IMR-90 (cell line): ENCODE results near the gene BCAR1.

Source experiments
- BHLHE40 ChIP-seq: fragments of 150-350 bp; IDR thresholded peaks from 2 replicates; pipeline ENCODE4 v1.6.1; 2016; ENCODE audit warnings: mild to moderate bottlenecking, low read depth, low read length
- CTCF ChIP-seq: conservative IDR thresholded peaks from 2 replicates; pipeline ENCODE4 v1.5.1; 2012; ENCODE audit warnings: mild to moderate bottlenecking, low read depth, low read length, improper control_type of control experiment
- ELK1 ChIP-seq: fragments of 150-350 bp; IDR thresholded peaks from 2 replicates; pipeline ENCODE4 v1.6.1; 2016; ENCODE audit warnings: low read depth, mild to moderate bottlenecking, low read length, moderate library complexity, borderline replicate concordance
- POLR2A ChIP-seq: IDR thresholded peaks from 2 replicates; pipeline ENCODE4 v1.6.1; 2012; ENCODE audit warnings: mild to moderate bottlenecking, low read depth, low read length
- RFX5 ChIP-seq: IDR thresholded peaks from 2 replicates; pipeline ENCODE4 v1.8.0; 2012; ENCODE audit warnings: low read depth, mild to moderate bottlenecking, low read length, moderate library complexity
- SMC3 ChIP-seq: fragments of 150-350 bp; IDR thresholded peaks from 2 replicates; pipeline ENCODE4 v1.6.1; 2016; ENCODE audit warnings: low read depth, mild to moderate bottlenecking, antibody characterized with exemption, low read length, moderate library complexity

- no peak for TF ChIP-seq CTCF
- no peak for TF ChIP-seq RFX5
- TF ChIP-seq ELK1, result no peak
- TF ChIP-seq SMC3, result no peak
- TF ChIP-seq BHLHE40, result no peak
- no peak for TF ChIP-seq POLR2A
Measured at GRCh38 chr16:75218256-75219076, 33.0 kb downstream of the BCAR1 start, which contains the start of gene CTRB1.
